Osteocyte (in vitro differentiated cells): ENCODE measurements around the gene ZFHX3. TPM values are rescaled to one million over a fixed set of nuclear protein-coding genes. Genes with fewer than 3 reads are reported as not detected.

ENCODE experiments used
- DNase-seq: peaks from one replicate; pipeline ENCODE4 v3.0.0; 2021; ENCODE audit warnings: mixed read lengths; ENCODE audit not compliant: unreplicated experiment; ENCODE audit errors: extremely low spot score
- H3K27ac Mint-ChIP-seq: one replicate; pipeline ENCODE4 v1.8.0; 2021; ENCODE audit warnings: mild to moderate bottlenecking, mixed read lengths; ENCODE audit not compliant: unreplicated experiment
- H3K27me3 Mint-ChIP-seq: one replicate; pipeline ENCODE4 v1.8.0; 2021; ENCODE audit warnings: mixed read lengths; ENCODE audit not compliant: unreplicated experiment
- H3K36me3 Mint-ChIP-seq: one replicate; pipeline ENCODE4 v1.8.0; 2021; ENCODE audit warnings: mixed read lengths; ENCODE audit not compliant: unreplicated experiment
- H3K4me1 Mint-ChIP-seq: one replicate; pipeline ENCODE4 v1.8.0; 2021; ENCODE audit warnings: mixed read lengths; ENCODE audit not compliant: unreplicated experiment
- H3K4me3 Mint-ChIP-seq: one replicate; pipeline ENCODE4 v1.8.0; 2021; ENCODE audit warnings: mild to moderate bottlenecking, moderate library complexity, mixed read lengths; ENCODE audit not compliant: unreplicated experiment
- H3K9me3 Mint-ChIP-seq: one replicate; pipeline ENCODE4 v1.8.0; 2021; ENCODE audit warnings: mixed read lengths; ENCODE audit not compliant: unreplicated experiment
- CTCF ChIP-seq: fragments of 200-600 bp; sonication (generic); IDR thresholded peaks from 2 replicates; pipeline ENCODE4 v1.5.0; 2021; ENCODE audit warnings: antibody characterized with exemption, mild to moderate bottlenecking, moderate library complexity
- total RNA-seq: library from RNA; stranded (reverse); gene quantifications from 2 replicates; pipeline ENCODE4 v1.2.1, GENCODE V29; 2021

ZFHX3 gene
- total RNA-seq, 1 donor from 2014 or later, result 89.1 TPM

GRCh38 chr16:72895951-72896350 lies 152.0 kb downstream of the ZFHX3 start:
- H3K4me3 Mint-ChIP-seq, result no peak overlapping the region
- H3K9me3 Mint-ChIP-seq, result no peaks in the 10 kb centered on the region
- no peak for DNase-seq
- no peak overlapping the region for H3K27ac Mint-ChIP-seq
- no peak for TF ChIP-seq CTCF
- H3K4me1 Mint-ChIP-seq, result peaks cover 27% of the 10 kb centered on the region
- H3K27me3 Mint-ChIP-seq, result no peaks in the 10 kb centered on the region
- H3K36me3 Mint-ChIP-seq, result peaks cover 32% of the 10 kb centered on the region

GRCh38 chr16:72894293-72895151 lies 153.4 kb downstream of the ZFHX3 start:
- no peak for DNase-seq
- peaks cover 35% of the 10 kb centered on the region for H3K36me3 Mint-ChIP-seq
- no peaks in the 10 kb centered on the region for H3K27me3 Mint-ChIP-seq
- H3K4me1 Mint-ChIP-seq, result peaks cover 31% of the 10 kb centered on the region
- peak overlapping the region; percentile 88 for H3K27ac Mint-ChIP-seq
- no peak for TF ChIP-seq CTCF
- no peaks in the 10 kb centered on the region for H3K9me3 Mint-ChIP-seq
- H3K4me3 Mint-ChIP-seq, result no peak overlapping the region

- Mint-ChIP-seq H3K27me3 (no peaks in the 10 kb centered on the region), H3K9me3 (no peaks in the 10 kb centered on the region), H3K27ac (peak overlapping the region; percentile 6), H3K4me1 (peaks cover 31% of the 10 kb centered on the region), H3K4me3 (no peak overlapping the region), H3K36me3 (peaks cover 51% of the 10 kb centered on the region)
- TF ChIP-seq CTCF, result no peak
- DNase-seq, result no peak
Measured at GRCh38 chr16:72891291-72892227, 156.4 kb downstream of the ZFHX3 start.

- no peak for TF ChIP-seq CTCF
- Mint-ChIP-seq H3K27ac (peak overlapping the region; percentile 38), H3K27me3 (no peaks in the 10 kb centered on the region), H3K9me3 (no peaks in the 10 kb centered on the region), H3K4me3 (no peak overlapping the region), H3K36me3 (peaks cover 55% of the 10 kb centered on the region), H3K4me1 (peaks cover 36% of the 10 kb centered on the region)
- DNase-seq, result no peak
Measured at GRCh38 chr16:72890587-72890986, 157.3 kb downstream of the ZFHX3 start.
